GM12878 (cell line): ENCODE data around the gene BMERB1.

Source experiments
- CTCF ChIP-seq, 3 experiments: IDR thresholded peaks in 2 of 3; conservative IDR thresholded peaks in 1 of 3; 2 replicates each; pipeline ENCODE4 v1.5.1; 2011; ENCODE audit warnings: low read depth in 3 of 3, low read length in 3 of 3, mild to moderate bottlenecking in 3 of 3, control low read depth in 2 of 3, moderate library complexity in 2 of 3, inconsistent platforms in 1 of 3, mixed read lengths in 1 of 3; ENCODE audit not compliant: control insufficient read depth in 2 of 3, insufficient read depth in 1 of 3; ENCODE audit errors: extremely low read depth in 1 of 3
- EP300 ChIP-seq, 2 experiments: fragments of 150-350 bp in 1 of 2; IDR thresholded peaks; 2 replicates each; pipeline ENCODE4 v1.6.1; 2011 to 2012; ENCODE audit warnings: low read depth in 2 of 2, low read length in 2 of 2, borderline replicate concordance in 1 of 2, improper control_type of control experiment in 1 of 2, inconsistent platforms in 1 of 2; ENCODE audit not compliant: control insufficient read depth in 1 of 2
- JUNB ChIP-seq: IDR thresholded peaks from 2 replicates; pipeline ENCODE4 v1.6.1; 2016; ENCODE audit warnings: antibody characterized with exemption, mild to moderate bottlenecking
- MAX ChIP-seq: IDR thresholded peaks from 2 replicates; pipeline ENCODE4 v1.6.1; 2012; ENCODE audit warnings: low read depth, low read length, improper control_type of control experiment
- NR2C2 ChIP-seq: IDR thresholded peaks from 2 replicates; pipeline ENCODE4 v1.6.1; 2011; ENCODE audit warnings: borderline replicate concordance, low read depth; ENCODE audit not compliant: control insufficient read depth, insufficient read length
- RAD51 ChIP-seq: fragments of 450-650 bp; IDR thresholded peaks from 2 replicates; pipeline ENCODE4 v1.6.1; 2016; ENCODE audit warnings: moderate library complexity, mild to moderate bottlenecking, inconsistent platforms

- TF ChIP-seq RAD51: no peak
- TF ChIP-seq NR2C2: no peak
- TF ChIP-seq CTCF (IDR thresholded peaks at IDR 0.05 in 2 of 3, conservative IDR thresholded peaks at IDR 0.05 in 1 of 3; ENCODE audit: control insufficient read depth in 2 of 3, extremely low read depth in 1 of 3, insufficient read depth in 1 of 3, low read depth in 3 of 3, low read length in 3 of 3): no peak
- TF ChIP-seq MAX: no peak
- no peak for TF ChIP-seq JUNB
- TF ChIP-seq EP300 (IDR thresholded peaks at IDR 0.05; ENCODE audit: borderline replicate concordance in 1 of 2, control insufficient read depth in 1 of 2, low read depth in 2 of 2, low read length in 2 of 2): no peak
Measured at GRCh38 chr16:15599303-15600070, 165.1 kb downstream of the BMERB1 start.
